Mucosa of gallbladder (tissue), 1 donor: Measurements from ENCODE around the gene FOXL3. TPM values are rescaled to one million over a fixed set of nuclear protein-coding genes. Genes with fewer than 3 reads are reported as not detected.
"Not testable (repeated sequence)": the region's sequence is repeated elsewhere in the genome, so short reads cannot be mapped to it uniquely, and the experiment has no call there.

Source experiments
- DNase-seq: peaks from one replicate; pipeline ENCODE4 v3.0.0-alpha.2; 2020; ENCODE audit warnings: low spot score
- total RNA-seq: library from RNA; stranded (reverse); gene quantifications from one replicate; pipeline ENCODE4 v1.2.1, GENCODE V29; 2021
- donor health status: DM: no; HTN: no; CAD: no.

FOXL3 gene
- total RNA-seq, 1 donor from 2014 or later = not detected

- DNase-seq = no peak
Observed at GRCh38 chr7:255038-255435, 34.9 kb upstream of the FOXL3 start.

DNA sequence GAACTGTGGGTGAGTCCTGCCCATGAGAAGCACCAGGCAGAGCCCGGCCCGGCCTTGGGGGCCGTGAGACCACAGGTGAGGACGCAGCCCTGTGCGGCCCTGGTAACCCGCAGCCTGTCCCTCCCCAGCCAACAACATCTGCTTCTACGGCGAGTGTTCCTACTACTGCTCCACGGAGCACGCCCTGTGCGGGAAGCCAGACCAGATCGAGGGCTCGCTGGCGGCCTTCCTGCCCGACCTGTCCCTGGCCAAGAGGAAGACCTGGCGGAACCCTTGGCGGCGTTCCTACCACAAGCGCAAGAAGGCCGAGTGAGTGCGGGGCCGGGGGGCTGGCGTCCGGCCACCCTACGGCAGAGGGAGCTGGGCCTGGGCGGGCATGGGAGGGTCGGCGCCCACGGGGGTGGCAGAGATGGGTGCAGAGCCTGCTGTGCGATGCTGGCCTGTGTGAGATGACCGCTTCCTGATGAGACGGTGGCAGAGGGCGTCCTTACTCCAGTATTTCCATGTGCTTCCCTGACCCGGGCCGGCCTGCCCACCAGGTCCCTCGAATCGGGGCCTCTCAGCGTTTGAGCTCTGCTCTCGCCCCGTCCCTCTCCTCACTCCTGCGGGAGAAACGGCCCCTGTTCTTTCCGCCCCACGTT, 34.1 kb upstream of the FOXL3 start:
- DNase-seq = no peak

DNA sequence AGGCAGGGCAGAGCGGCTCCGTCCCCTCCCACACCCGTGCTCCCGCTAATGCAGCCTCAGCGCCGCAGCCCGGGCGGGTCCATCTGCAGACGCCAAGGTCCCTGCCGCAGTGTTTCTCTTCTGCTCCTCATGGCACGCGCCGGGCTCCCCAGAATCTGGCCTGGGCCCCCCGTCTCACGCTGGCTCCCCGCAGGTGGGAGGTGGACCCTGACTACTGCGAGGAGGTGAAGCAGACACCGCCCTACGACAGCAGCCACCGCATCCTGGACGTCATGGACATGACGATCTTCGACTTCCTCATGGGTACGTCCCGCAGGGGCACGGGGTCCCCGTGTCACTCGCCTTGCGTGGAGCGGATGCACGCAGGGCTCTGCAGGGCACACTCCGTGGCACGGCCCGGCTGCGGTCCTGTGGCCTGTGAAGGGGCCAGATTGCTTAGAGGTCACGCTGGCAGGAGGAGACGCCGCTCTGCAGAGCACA, 33.5 kb upstream of the FOXL3 start:
- DNase-seq = no peak

- no peak for DNase-seq
Observed at GRCh38 chr7:256981-257646, 32.9 kb upstream of the FOXL3 start.

- DNase-seq = no peak
Observed at GRCh38 chr7:257647-257992, 32.4 kb upstream of the FOXL3 start.

DNA sequence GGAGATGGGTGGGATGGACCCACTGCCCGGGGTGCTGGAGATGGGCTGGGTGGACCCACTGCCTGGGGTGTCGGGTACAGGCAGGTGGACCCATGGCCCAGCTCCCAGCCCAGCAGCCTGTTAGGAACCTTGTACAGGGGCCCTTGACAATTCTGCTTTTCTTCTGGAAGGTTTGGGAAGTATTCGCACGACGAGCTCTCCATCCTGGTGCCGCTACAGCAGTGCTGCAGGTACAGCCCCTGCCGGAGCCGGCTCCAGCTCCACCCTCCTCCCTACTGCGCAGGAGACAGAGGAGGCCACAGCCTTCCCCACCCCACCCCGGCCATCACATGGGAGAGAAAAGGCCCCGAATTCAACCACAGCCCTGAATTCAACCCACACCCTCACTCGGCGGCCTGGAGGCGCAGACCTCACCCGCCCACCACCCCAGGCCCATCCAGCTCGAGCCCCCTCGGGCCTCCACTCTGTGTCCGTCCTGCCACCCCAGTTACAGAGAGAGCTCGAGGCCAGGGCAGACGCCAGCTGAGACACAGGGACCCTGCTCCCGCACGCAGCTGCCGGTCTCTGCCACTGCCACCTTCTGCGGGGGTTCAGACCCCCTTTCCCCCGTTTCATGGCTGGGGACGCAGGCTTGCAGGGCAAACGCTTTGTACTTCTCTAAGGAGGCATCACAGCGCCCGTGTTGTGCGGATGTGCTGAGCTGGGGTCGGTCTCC, 31.3 kb upstream of the FOXL3 start:
- DNase-seq = no peak

GRCh38 chr7:259191-259505, 30.8 kb upstream of the FOXL3 start:
- DNase-seq = no peak

- no peak for DNase-seq
Observed at GRCh38 chr7:259751-260405, 30.1 kb upstream of the FOXL3 start.

DNA sequence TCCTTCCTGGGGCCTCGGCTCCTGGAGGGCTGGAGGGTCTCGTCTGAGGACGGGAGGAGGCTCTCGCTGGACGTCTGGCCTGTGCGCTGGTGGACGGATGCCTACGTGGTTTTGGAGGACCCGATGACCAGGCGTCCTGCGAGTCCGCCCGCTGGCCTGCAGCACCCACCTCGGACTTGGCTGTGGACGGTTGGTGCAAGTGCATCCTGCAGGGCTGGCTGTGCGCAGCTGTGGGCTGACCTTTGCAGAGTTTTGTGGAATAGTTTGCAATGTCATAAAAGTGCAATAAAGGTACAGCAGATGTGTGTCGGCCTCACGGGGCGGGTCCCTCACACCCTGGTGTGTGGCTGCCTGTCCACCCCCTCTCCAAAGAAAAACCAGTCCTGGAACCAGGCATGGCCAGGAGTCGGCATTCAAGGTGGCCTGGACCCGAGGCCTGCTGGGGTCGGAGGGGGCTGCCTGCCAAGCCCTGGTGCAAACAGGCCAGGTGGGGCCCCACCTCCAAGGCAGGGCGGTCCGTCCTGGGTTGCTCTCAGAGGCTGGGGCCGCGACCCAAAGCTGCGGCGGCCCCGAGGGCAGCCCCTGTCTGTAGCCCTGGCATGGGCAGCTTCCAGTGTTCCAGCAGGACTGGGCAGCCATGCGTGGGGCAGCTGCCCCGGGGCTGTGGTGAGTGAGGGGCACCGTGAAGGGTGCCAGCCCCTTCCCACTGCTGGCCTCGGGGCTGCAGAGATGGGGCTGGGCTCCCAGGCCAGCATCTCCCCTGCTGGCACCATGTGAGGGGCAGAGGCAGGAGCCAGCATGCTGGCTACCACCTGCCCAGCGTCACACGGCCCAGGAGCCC, 29.3 kb upstream of the FOXL3 start:
- no peak for DNase-seq

DNA sequence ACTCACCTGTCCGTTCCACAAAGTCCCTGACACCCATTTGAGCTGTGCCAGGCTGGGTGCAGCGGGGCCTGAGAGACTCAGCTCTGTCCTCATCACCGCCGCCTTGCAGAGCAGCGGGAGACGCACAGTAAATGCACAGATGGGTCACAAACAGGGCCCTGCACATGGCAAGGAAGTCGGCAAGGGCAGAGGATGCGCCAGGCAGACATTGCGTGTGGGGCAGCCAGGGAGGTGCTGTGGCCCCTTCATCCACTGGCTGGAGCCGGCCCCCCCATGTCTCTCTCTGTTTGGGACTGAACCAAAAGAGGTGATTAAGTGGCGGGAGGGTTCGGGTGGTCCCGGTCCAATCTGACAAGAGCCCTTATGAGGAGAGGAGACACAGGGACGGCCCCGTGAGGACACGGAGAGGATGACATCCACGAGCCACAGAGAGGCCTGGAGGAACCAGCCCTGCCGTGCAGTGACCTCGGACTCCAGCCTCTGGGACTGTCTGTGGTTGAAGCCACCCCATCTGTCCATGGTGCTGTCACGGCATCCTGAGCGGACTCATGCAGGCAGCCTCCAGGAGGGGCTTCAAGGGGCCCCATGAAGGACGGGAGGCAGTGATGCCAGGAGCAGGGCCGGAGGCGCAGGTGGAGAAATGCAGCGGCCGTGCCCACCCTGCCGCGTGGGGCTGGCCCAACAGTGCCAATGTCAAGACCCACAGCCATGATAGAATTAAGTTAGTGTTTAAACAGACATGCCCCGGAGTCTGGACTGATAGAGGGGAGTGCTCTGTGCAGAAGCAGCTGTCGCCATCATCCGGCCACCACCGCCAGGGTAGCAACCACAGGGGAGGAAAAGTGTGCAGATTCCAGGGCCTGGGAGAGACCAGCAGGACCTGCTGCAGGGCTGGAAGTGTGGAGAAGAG, 28.4 kb upstream of the FOXL3 start:
- DNase-seq = no peak

GRCh38 chr7:262251-262572, 27.8 kb upstream of the FOXL3 start:
- no peak for DNase-seq

DNA sequence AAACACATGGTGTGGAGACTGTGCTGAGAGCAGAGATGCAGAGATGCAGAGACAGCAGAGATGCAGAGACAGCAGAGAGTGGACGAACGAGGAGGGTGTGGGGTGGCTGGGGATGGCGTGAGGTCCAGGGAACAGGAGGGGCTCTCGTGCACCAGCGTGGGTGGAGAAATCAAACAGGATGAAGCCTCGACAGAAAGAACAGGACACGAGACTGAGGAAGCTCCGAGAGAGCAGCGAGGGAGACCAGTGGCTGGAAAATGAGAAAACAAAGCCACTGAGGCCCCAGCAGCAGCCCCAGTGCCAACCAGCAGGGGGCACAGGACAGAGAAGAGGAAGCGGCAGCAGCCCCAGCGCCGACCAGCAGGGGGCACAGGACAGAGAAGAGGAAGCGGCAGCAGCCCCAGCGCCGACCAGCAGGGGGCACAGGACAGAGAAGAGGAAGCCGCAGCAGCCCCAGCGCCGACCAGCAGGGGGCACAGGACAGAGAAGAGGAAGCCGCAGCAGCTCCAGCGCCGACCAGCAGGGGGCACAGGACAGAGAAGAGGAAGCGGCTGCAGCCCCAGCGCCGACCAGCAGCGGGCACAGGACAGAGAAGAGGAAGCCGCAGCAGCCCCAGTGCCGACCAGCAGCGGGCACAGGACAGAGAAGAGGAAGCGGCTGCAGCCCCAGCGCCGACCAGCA, 27.2 kb upstream of the FOXL3 start:
- DNase-seq = not testable (repeated sequence)

- not testable (repeated sequence) for DNase-seq
Observed at GRCh38 chr7:263483-264351, 26.3 kb upstream of the FOXL3 start.

DNA sequence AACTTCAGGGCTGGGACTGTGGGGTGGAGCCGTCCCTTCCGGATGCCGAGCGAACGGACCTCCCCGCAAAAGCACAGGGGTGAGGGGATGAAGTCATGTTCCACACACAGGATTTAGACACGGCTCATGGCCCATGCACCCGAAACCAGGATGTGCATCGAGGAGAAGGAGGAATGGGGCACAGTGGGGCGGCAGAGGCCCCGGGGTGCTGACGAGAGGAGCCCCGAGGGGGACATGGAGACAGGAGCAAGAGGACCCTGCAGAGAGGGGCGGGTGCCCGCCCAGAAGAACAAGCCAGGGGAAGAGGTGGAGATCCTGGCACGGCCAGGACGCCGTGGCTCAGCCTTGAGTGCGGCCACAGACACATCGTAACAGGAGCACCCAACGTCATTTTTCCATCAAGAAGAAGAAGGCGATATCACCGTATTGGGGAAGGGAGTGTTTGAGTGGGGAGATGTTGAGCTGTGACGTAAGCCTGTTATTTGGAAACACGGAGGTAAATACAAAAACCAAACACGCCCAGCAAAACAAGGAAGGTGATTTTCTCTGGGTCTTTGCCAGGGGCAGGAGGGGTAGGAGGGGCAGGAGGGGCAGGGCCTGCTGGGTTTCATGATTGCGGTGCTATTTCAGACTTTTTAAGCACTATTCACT, 25.3 kb upstream of the FOXL3 start:
- DNase-seq = no peak

DNA sequence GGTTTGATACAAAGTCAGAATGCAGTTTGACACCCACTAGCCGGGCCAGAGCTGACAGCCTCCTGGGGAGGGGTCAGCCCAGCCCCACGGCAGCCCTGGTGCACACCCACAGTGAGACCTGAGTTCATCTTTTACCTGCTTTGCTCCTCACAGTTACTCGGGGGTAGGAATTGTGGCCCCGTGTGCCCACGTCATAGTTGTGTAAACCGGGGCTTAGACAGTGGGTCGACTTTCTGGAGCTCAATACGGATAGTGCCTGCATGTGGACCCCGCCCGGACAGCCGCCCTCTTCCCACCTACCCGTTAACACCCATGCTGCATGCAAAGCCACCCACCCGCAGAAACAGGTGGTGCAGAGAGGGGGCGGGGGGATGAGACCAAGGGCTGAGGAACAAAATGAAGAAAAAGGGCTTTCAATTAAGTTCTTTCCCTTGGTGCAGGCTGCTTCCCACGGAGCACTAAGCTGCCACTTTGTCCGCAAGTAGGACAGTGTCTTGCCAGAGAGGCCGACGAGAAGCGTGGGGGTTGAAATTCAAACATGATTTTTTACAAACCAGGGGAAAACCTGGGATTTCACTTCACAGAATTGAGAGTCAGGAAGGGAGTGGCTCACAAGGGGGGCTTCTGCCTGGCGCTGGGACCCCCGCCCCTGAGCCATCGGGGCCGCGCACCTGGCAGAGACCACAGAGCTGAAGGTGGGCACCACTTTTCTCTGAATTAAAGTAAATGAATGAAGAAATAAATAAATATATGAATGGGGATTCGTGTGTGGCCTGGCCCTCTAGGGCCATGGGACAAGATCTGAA, 24.6 kb upstream of the FOXL3 start:
- DNase-seq = no peak

DNA sequence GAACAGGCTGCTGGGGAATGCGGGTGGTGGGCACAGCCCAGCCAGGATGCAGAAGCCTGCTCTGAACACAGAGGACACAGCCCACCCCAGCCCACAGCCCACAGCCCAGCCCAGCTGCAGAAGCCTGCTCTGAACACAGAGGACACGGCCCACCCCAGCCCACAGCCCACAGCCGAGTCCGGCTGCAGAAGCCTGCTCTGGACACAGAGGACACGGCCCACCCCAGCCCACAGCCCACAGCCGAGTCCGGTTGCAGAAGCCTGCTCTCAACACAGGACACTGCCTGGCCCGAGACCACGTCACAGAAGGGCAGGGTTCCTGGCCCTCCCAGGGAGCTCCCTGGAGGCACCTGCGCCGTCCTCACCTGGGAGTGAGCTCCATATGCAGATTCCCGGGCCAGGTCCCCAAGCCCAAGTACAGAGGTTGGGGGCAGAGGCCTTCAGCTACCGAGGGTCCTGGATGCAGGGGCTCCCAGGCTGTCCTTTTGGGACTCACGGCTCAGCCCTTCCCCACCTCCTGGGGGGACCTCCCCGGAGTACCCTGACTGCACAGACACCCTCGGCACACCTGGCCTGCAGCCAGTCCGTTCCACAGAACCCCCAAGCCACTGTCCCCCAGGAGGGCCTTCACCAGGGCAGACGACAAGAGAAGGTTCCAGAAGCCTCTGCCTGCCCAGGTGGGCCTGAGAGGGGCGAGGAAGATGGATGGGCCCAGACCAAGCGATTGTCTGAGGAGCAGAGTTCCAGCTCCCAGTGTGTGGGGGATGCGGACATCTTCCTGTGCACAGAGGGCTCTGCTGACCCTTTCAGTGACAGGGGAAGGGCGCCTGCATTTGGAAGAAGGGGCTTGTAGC, 23.7 kb upstream of the FOXL3 start:
- no peak for DNase-seq
